ENCODE measurements around the gene SRM.

- TF ChIP-seq POLR2A (IDR thresholded peaks at IDR 0.05) = no peak
- TF ChIP-seq CTCF (IDR thresholded peaks at IDR 0.05) = no peak
- TF ChIP-seq POLR2AphosphoS5 (IDR thresholded peaks at IDR 0.05) = no peak
- no peak for TF ChIP-seq EP300 (IDR thresholded peaks at IDR 0.05)
Observed at GRCh38 chr1:11042995-11043874, 16.6 kb downstream of the SRM start.
